ENCODE data around the gene FATE1. TPM values are rescaled to one million over a fixed set of nuclear protein-coding genes. Genes with fewer than 3 reads are reported as not detected.

Gene FATE1
- total RNA-seq, 4 donors from 2014 or later = not detected

- Histone ChIP-seq H3K36me3 (no peaks in the 10 kb centered on the region), H3K27me3 (no peaks in the 10 kb centered on the region), H3K27ac (no peak overlapping the region), H3K4me1 (no peaks in the 10 kb centered on the region), H3K9me3 (no peaks in the 10 kb centered on the region), H3K4me3 (no peak overlapping the region)
- in situ Hi-C loops (cut with MboI; ENCODE audit: low sequenced_read_pairs in 4 of 4) (loop anchor here (10.0 to 25.0 kb wide), 3 partner anchors 876 to 1053 kb away; partner anchors contain the start of gene GABRQ (in 4 of the 4)), intact Hi-C loops (cut with DNase I; ENCODE audit: low total_unique reads) (loop anchor here (10.0 kb wide), 1 partner anchor 1056 kb away; no protein-coding TSS in a partner anchor)
- ATAC-seq = no peak
- DNase-seq = no peak
- no peak for TF ChIP-seq CTCF (IDR thresholded peaks at IDR 0.05 in 4 of 5, conservative IDR thresholded peaks at IDR 0.05 in 1 of 5)
- TF ChIP-seq POLR2A (IDR thresholded peaks at IDR 0.05) = no peak
Measured at GRCh38 chrX:151759041-151759708, 43.3 kb downstream of the FATE1 start.

GRCh38 chrX:151762802-151763201 is 47.0 kb downstream of the FATE1 start:
- TF ChIP-seq POLR2A (IDR thresholded peaks at IDR 0.05) (no peak), CTCF (IDR thresholded peaks at IDR 0.05 in 4 of 5, conservative IDR thresholded peaks at IDR 0.05 in 1 of 5) (no peak)
- H3K4me1 ChIP-seq = no peaks in the 10 kb centered on the region
- H3K27ac ChIP-seq = no peak overlapping the region
- DNase-seq (no peak), ATAC-seq (no peak)
- intact Hi-C loops (cut with DNase I; ENCODE audit: low total_unique reads) = no loop called here
- H3K9me3 ChIP-seq = no peaks in the 10 kb centered on the region
- in situ Hi-C loops (cut with MboI; ENCODE audit: low sequenced_read_pairs in 4 of 4) = loop anchor here in 2 of 4 donors (25.0 kb wide), 2 partner anchors 874 to 1049 kb away; partner anchors contain the start of gene GABRQ (in 2 of the 2)
- H3K27me3 ChIP-seq = no peaks in the 10 kb centered on the region
- H3K4me3 ChIP-seq = no peak overlapping the region
- H3K36me3 ChIP-seq = no peaks in the 10 kb centered on the region

GRCh38 chrX:151763711-151764110 is 47.9 kb downstream of the FATE1 start:
- H3K4me3 ChIP-seq = no peak overlapping the region
- in situ Hi-C loops (cut with MboI; ENCODE audit: low sequenced_read_pairs in 4 of 4) = loop anchor here in 2 of 4 donors (25.0 kb wide), 2 partner anchors 874 to 1049 kb away; partner anchors contain the start of gene GABRQ (in 2 of the 2)

GRCh38 chrX:151765026-151765425 is 49.2 kb downstream of the FATE1 start:
- Histone ChIP-seq H3K4me3 (no peak overlapping the region), H3K36me3 (no peaks in the 10 kb centered on the region), H3K4me1 (no peaks in the 10 kb centered on the region), H3K9me3 (no peaks in the 10 kb centered on the region), H3K27me3 (no peaks in the 10 kb centered on the region), H3K27ac (no peak overlapping the region)
- intact Hi-C loops (cut with DNase I; ENCODE audit: low total_unique reads) (no loop called here), in situ Hi-C loops (cut with MboI; ENCODE audit: low sequenced_read_pairs in 4 of 4) (loop anchor here in 2 of 4 donors (25.0 kb wide), 2 partner anchors 872 to 1047 kb away; partner anchors contain the start of gene GABRQ (in 2 of the 2))
- DNase-seq (no peak), ATAC-seq (no peak)
- TF ChIP-seq POLR2A (IDR thresholded peaks at IDR 0.05) = no peak
- TF ChIP-seq CTCF (IDR thresholded peaks at IDR 0.05 in 4 of 5, conservative IDR thresholded peaks at IDR 0.05 in 1 of 5) = no peak

More at GRCh38 chrX:151763711-151764110, 47.9 kb downstream of the FATE1 start:
- TF ChIP-seq CTCF (IDR thresholded peaks at IDR 0.05 in 4 of 5, conservative IDR thresholded peaks at IDR 0.05 in 1 of 5) = no peak
- no peaks in the 10 kb centered on the region for H3K4me1 ChIP-seq
- no peak overlapping the region for H3K27ac ChIP-seq
- intact Hi-C loops (cut with DNase I; ENCODE audit: low total_unique reads) = no loop called here
- no peak for ATAC-seq
- no peak for DNase-seq
- no peaks in the 10 kb centered on the region for H3K9me3 ChIP-seq
- no peaks in the 10 kb centered on the region for H3K27me3 ChIP-seq
- H3K36me3 ChIP-seq = no peaks in the 10 kb centered on the region

Data from gastrocnemius medialis (tissue), 4 donors.